IMR-90 (cell line): ENCODE data around the gene RHO. TPM values are rescaled to one million over a fixed set of nuclear protein-coding genes. Genes with fewer than 3 reads are reported as not detected.

Source experiments
- ATAC-seq: fragments of 200-7000 bp; cut with Tn5 transposase; 2 replicates; pipeline ENCODE4 v1.9.1; 2020; ENCODE audit warnings: low read depth, mild to moderate bottlenecking, moderate library complexity
- BruUV-seq: library from RNA; stranded (reverse); fragments of 400-500 nt; replicated peaks from 2 replicates; lab custom pipeline; 2021; lab: Mats Ljungman, UMichigan
- CTCF ChIA-PET: fragments of 300-600 bp; formaldehyde crosslinking; extraction: SDS; loops from one replicate; lab custom pipeline; 2021; ENCODE audit warnings: antibody characterized with exemption; lab: Yijun Ruan, JAX
- POLR2A ChIA-PET: fragments of 300-600 bp; sonication (Branson Sonifier 250); formaldehyde crosslinking; loops from one replicate; lab custom pipeline; 2022; ENCODE audit warnings: antibody characterized with exemption; ENCODE audit not compliant: unreplicated experiment; lab: Charles Lee
- DNase-seq: peaks from one replicate; pipeline ENCODE4 v3.0.0; 2013
- H2AFZ ChIP-seq: replicated peaks from 2 replicates; pipeline ENCODE3; 2013; ENCODE audit warnings: low read length, mild to moderate bottlenecking; ENCODE audit not compliant: poor library complexity
- H2AK5ac ChIP-seq: 2 replicates; pipeline ENCODE4 v1.6.1; 2013; ENCODE audit warnings: low read depth, low read length, inconsistent platforms
- H2AK9ac ChIP-seq: replicated peaks from 2 replicates; pipeline ENCODE3; 2013; ENCODE audit warnings: mild to moderate bottlenecking, low read depth, low read length, moderate library complexity; ENCODE audit not compliant: poor library complexity
- H2BK120ac ChIP-seq: 2 replicates; pipeline ENCODE4 v1.6.1; 2013; ENCODE audit warnings: low read depth, low read length, inconsistent platforms
- H2BK15ac ChIP-seq: 3 replicates; pipeline ENCODE4 v1.6.1; 2013; ENCODE audit warnings: low read depth, low read length, inconsistent platforms
- H2BK20ac ChIP-seq: 2 replicates; pipeline ENCODE4 v1.6.1; 2013; ENCODE audit warnings: low read depth, mild to moderate bottlenecking, inconsistent platforms, low read length, moderate library complexity
- H2BK5ac ChIP-seq: 2 replicates; pipeline ENCODE4 v1.6.1; 2013; ENCODE audit warnings: mild to moderate bottlenecking, low read depth, low read length, inconsistent platforms; ENCODE audit not compliant: poor library complexity, severe bottlenecking
- H3K14ac ChIP-seq: replicated peaks from 2 replicates; pipeline ENCODE4 v1.6.1; 2013; ENCODE audit warnings: low read depth, low read length, inconsistent platforms
- H3K18ac ChIP-seq: 2 replicates; pipeline ENCODE4 v1.6.1; 2013; ENCODE audit warnings: low read depth, low read length, control low read depth
- H3K23ac ChIP-seq: 2 replicates; pipeline ENCODE4 v1.6.1; 2013; ENCODE audit warnings: low read depth, low read length, inconsistent platforms
- H3K27ac ChIP-seq: 2 replicates; pipeline ENCODE4 v1.5.1; 2013; ENCODE audit warnings: mild to moderate bottlenecking, control low read depth, low read length; ENCODE audit not compliant: insufficient read depth
- H3K27me3 ChIP-seq: 2 replicates; pipeline ENCODE4 v1.6.1; 2013; ENCODE audit warnings: low read length; ENCODE audit not compliant: control insufficient read depth, insufficient read depth
- H3K36me3 ChIP-seq: 2 replicates; pipeline ENCODE4 v1.6.1; 2013; ENCODE audit warnings: low read length, mixed read lengths; ENCODE audit not compliant: control insufficient read depth, insufficient read depth
- H3K4ac ChIP-seq: 2 replicates; pipeline ENCODE4 v1.6.1; 2013; ENCODE audit warnings: low read depth, low read length, inconsistent platforms
- H3K4me1 ChIP-seq: 2 replicates; pipeline ENCODE4 v1.6.1; 2013; ENCODE audit warnings: low read length, mixed read lengths; ENCODE audit not compliant: control insufficient read depth, insufficient read depth
- H3K4me2 ChIP-seq: 2 replicates; pipeline ENCODE4 v1.6.1; 2013; ENCODE audit warnings: low read depth, mild to moderate bottlenecking, control low read depth, low read length, moderate library complexity
- H3K4me3 ChIP-seq: 2 replicates; pipeline ENCODE4 v1.5.1; 2013; ENCODE audit warnings: low read depth, mild to moderate bottlenecking, control low read depth, low read length, moderate library complexity; ENCODE audit not compliant: insufficient read depth
- H3K56ac ChIP-seq: 2 replicates; pipeline ENCODE4 v1.6.1; 2013; ENCODE audit warnings: low read length, inconsistent platforms; ENCODE audit not compliant: insufficient read depth; ENCODE audit errors: extremely low read depth
- H3K79me1 ChIP-seq, 2 experiments: 2 replicates each; pipeline ENCODE4 v1.6.1; 2013; ENCODE audit warnings: low read length in 2 of 2, inconsistent platforms in 1 of 2, low read depth in 1 of 2
- H3K9ac ChIP-seq: 2 replicates; pipeline ENCODE4 v1.6.1; 2013; ENCODE audit warnings: low read depth, low read length, control low read depth
- H3K9me1 ChIP-seq: 2 replicates; pipeline ENCODE4 v1.6.1; 2013; ENCODE audit warnings: low read length, inconsistent platforms; ENCODE audit not compliant: insufficient read depth
- H3K9me3 ChIP-seq: 2 replicates; pipeline ENCODE4 v1.6.1; 2013; ENCODE audit warnings: low read length; ENCODE audit not compliant: control insufficient read depth, insufficient read depth
- H4K20me1 ChIP-seq: 2 replicates; pipeline ENCODE4 v1.6.1; 2013; ENCODE audit warnings: low read length, inconsistent platforms; ENCODE audit not compliant: insufficient read depth
- H4K5ac ChIP-seq: 2 replicates; pipeline ENCODE4 v1.6.1; 2013; ENCODE audit warnings: mild to moderate bottlenecking, low read depth, low read length, control low read depth
- H4K8ac ChIP-seq, 2 experiments: 2 replicates each; pipeline ENCODE4 v1.6.1; 2013; ENCODE audit warnings: low read depth in 2 of 2, low read length in 2 of 2, control low read depth in 1 of 2, inconsistent platforms in 1 of 2
- H4K91ac ChIP-seq: 2 replicates; pipeline ENCODE4 v1.6.1; 2013; ENCODE audit warnings: low read depth, low read length, inconsistent platforms; ENCODE audit not compliant: insufficient read depth
- BHLHE40 ChIP-seq: fragments of 150-350 bp; IDR thresholded peaks from 2 replicates; pipeline ENCODE4 v1.6.1; 2016; ENCODE audit warnings: mild to moderate bottlenecking, low read depth, low read length
- CEBPB ChIP-seq: IDR thresholded peaks from 2 replicates; pipeline ENCODE4 v1.6.1; 2012; ENCODE audit warnings: low read depth, low read length, improper control_type of control experiment
- CHD1 ChIP-seq: IDR thresholded peaks from 2 replicates; pipeline ENCODE4 v1.6.1; 2012; ENCODE audit warnings: low read depth, low read length, improper control_type of control experiment
- MAFK ChIP-seq: IDR thresholded peaks from 2 replicates; pipeline ENCODE4 v1.6.1; 2012; ENCODE audit warnings: low read depth, low read length, improper control_type of control experiment
- MAZ ChIP-seq: IDR thresholded peaks from 2 replicates; pipeline ENCODE4 v1.6.1; 2012; ENCODE audit warnings: low read depth, mild to moderate bottlenecking, low read length, improper control_type of control experiment, moderate library complexity, borderline replicate concordance
- MXI1 ChIP-seq: IDR thresholded peaks from 2 replicates; pipeline ENCODE4 v1.6.1; 2012; ENCODE audit warnings: low read depth, mild to moderate bottlenecking, low read length, moderate library complexity, borderline replicate concordance
- NFE2L2 ChIP-seq: fragments of 150-350 bp; IDR thresholded peaks from 2 replicates; pipeline ENCODE4 v1.6.1; 2016; ENCODE audit warnings: low read depth, mild to moderate bottlenecking, low read length
- POLR2A ChIP-seq: IDR thresholded peaks from 2 replicates; pipeline ENCODE4 v1.6.1; 2012; ENCODE audit warnings: mild to moderate bottlenecking, low read depth, low read length
- RAD21 ChIP-seq: IDR thresholded peaks from 2 replicates; pipeline ENCODE4 v1.6.1; 2012; ENCODE audit warnings: low read length, improper control_type of control experiment
- RCOR1 ChIP-seq: IDR thresholded peaks from 2 replicates; pipeline ENCODE4 v1.6.1; 2012; ENCODE audit warnings: mild to moderate bottlenecking, low read length, improper control_type of control experiment; ENCODE audit not compliant: insufficient replicate concordance
- RFX5 ChIP-seq: IDR thresholded peaks from 2 replicates; pipeline ENCODE4 v1.8.0; 2012; ENCODE audit warnings: low read depth, mild to moderate bottlenecking, low read length, moderate library complexity
- SMC3 ChIP-seq: fragments of 150-350 bp; IDR thresholded peaks from 2 replicates; pipeline ENCODE4 v1.6.1; 2016; ENCODE audit warnings: low read depth, mild to moderate bottlenecking, antibody characterized with exemption, low read length, moderate library complexity
- USF2 ChIP-seq: fragments of 150-350 bp; IDR thresholded peaks from 2 replicates; pipeline ENCODE4 v1.6.1; 2017; ENCODE audit warnings: mild to moderate bottlenecking, antibody characterized with exemption, low read length, low read depth
- WGBS, 2 experiments: methylation state at CpG; one replicate each; pipeline versions ENCODE4 v1.1.5 to v1.1.7; 2013; ENCODE audit warnings: missing lambda C conversion rate in 2 of 2; ENCODE audit not compliant: insufficient read length in 1 of 2; ENCODE audit errors: extremely low coverage in 2 of 2; 5-methylcytosine and 5-hydroxymethylcytosine counted together
- dilution Hi-C: fragments of 300-500 bp; cut with HindIII; formaldehyde crosslinking; loops from one replicate; pipeline ENCODE4 v1.14.3; 2018; ENCODE audit warnings: low sequenced_read_pairs; ENCODE audit not compliant: unreplicated experiment
- in situ Hi-C: fragments of 300-500 bp; cut with MboI; formaldehyde crosslinking; loops from 3 replicates; pipeline ENCODE4 v1.14.3; 2019; ENCODE audit warnings: low sequenced_read_pairs, inconsistent platforms, mixed read lengths
- intact Hi-C: fragments of 100-400 bp; cut with micrococcal nuclease; formaldehyde crosslinking; loops from 2 replicates; pipeline ENCODE4 v1.10.0; 2022
- polyA plus RNA-seq, 3 experiments: library from polyadenylated mRNA; depleted of rRNA; stranded (reverse); fragments of >200 nt; gene quantifications; 2 replicates each; pipeline ENCODE4 v1.2.3, GENCODE V29; 2012; ENCODE audit warnings: low replicate concordance in 1 of 3
- total RNA-seq: library from RNA; depleted of rRNA; stranded (reverse); fragments of >200 nt; gene quantifications from 2 replicates; pipeline ENCODE4 v1.2.3, GENCODE V29; 2012
- TF ChIP-seq, protein P1 (sequence below): fragments of 150-350 bp; IDR thresholded peaks from 2 replicates; pipeline ENCODE4 v1.6.1; 2016; ENCODE audit warnings: low read depth, mild to moderate bottlenecking, low read length, moderate library complexity, borderline replicate concordance

The RHO gene
- total and polyA plus RNA-seq, 2 of the 4 experiments (the other 2 are of a cell fraction), result not detected

- H3K27me3 ChIP-seq, result no peaks in the 10 kb centered on the region
- peak overlapping the region; percentile 96 for H2BK5ac ChIP-seq
- ChIA-PET POLR2A (no interaction called here), CTCF (interaction anchor here (0.6 to 1.8 kb wide), 2 partner anchors 71 to 222 kb away, joined by 3 to 4 read pairs; no protein-coding TSS in a partner anchor)
- H3K36me3 ChIP-seq, result peaks cover 51% of the 10 kb centered on the region
- H4K8ac ChIP-seq, result peak overlapping the region; percentile 79 to 99
- peak overlapping the region; percentile 91 for H2AFZ ChIP-seq
- in situ Hi-C loops (no loop called here), intact Hi-C loops (loop anchor here (1.0 to 5.0 kb wide), 3 partner anchors 36 to 119 kb away; partner anchors contain the start of gene IFT122), dilution Hi-C loops (no loop called here)
- H3K56ac ChIP-seq, result peak overlapping the region; percentile 94
- H3K9me1 ChIP-seq, result peaks cover 25% of the 10 kb centered on the region
- peak overlapping the region; percentile 94 for H3K9ac ChIP-seq
- H3K23ac ChIP-seq, result peak overlapping the region; percentile 95
- peaks cover 37% of the 10 kb centered on the region for H3K4me1 ChIP-seq
- peak overlapping the region; percentile 98 for H3K27ac ChIP-seq
- no peaks in the 10 kb centered on the region for H3K9me3 ChIP-seq
- peak overlapping the region; percentile 100 for H4K5ac ChIP-seq
- peak overlapping the region; percentile 95 for H2BK20ac ChIP-seq
- H3K79me1 ChIP-seq, result peaks cover 13 to 41% of the 10 kb centered on the region in 2 experiments; a peak in 3 of 4 replicates
- H2BK120ac ChIP-seq, result peak overlapping the region; percentile 88
- no peaks in the 10 kb centered on the region for H4K20me1 ChIP-seq
- H4K91ac ChIP-seq, result peak overlapping the region; percentile 97
- 5% methylated on average over 8 of the region's 18 CpGs; no CpG with 5 or more reads in 1 of the 2 experiments for WGBS, 2 experiments
- H2AK5ac ChIP-seq, result peak overlapping the region; percentile 95
- peak; percentile 80 for ATAC-seq
- peak overlapping the region; percentile 95; the same call in 2 of the 3 replicates for H2BK15ac ChIP-seq
- H3K18ac ChIP-seq, result peak overlapping the region; percentile 99
- peak overlapping the region; percentile 24; the same call in 1 of the 2 replicates for H3K4me3 ChIP-seq
- H3K14ac ChIP-seq, result peak overlapping the region; percentile 96
- peak overlapping the region; percentile 100 for H3K4ac ChIP-seq
- peak overlapping the region; percentile 96 for H2AK9ac ChIP-seq
- BruUV-seq, result no TSS peak
- peak; percentile 76 for DNase-seq
- H3K4me2 ChIP-seq, result peak overlapping the region; percentile 93
- TF ChIP-seq RFX5, result no peak
- TF ChIP-seq, protein P1, sequence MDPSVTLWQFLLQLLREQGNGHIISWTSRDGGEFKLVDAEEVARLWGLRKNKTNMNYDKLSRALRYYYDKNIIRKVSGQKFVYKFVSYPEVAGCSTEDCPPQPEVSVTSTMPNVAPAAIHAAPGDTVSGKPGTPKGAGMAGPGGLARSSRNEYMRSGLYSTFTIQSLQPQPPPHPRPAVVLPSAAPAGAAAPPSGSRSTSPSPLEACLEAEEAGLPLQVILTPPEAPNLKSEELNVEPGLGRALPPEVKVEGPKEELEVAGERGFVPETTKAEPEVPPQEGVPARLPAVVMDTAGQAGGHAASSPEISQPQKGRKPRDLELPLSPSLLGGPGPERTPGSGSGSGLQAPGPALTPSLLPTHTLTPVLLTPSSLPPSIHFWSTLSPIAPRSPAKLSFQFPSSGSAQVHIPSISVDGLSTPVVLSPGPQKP, result no peak
- TF ChIP-seq MAFK, result no peak
- no peak for TF ChIP-seq BHLHE40
- TF ChIP-seq MXI1, result no peak
- no peak for TF ChIP-seq POLR2A
- TF ChIP-seq NFE2L2, result no peak
- TF ChIP-seq RCOR1, result no peak
- TF ChIP-seq CEBPB, result no peak
- TF ChIP-seq MAZ, result peak; percentile 80; the same call in 1 of the 2 replicates
- TF ChIP-seq SMC3, result no peak; the same call in 1 of the 2 replicates
- no peak for TF ChIP-seq CHD1
- TF ChIP-seq USF2, result no peak
- 0 out of 2 replicates have a peak, but pooled peaks have one; percentile 9 for TF ChIP-seq RAD21
Observed at GRCh38 chr3:129560911-129561594, 32.6 kb downstream of the RHO start.
